Fibroblast of gingiva (primary cell): Measurements from ENCODE around the gene FOXL1.
A peak's percentile ranks its signal among the peaks of the same experiment; 100 is the strongest.
"Not testable (repeated sequence)": the region's sequence is repeated elsewhere in the genome, so short reads cannot be mapped to it uniquely, and the experiment has no call there.

Source experiments
- DNase-seq: peaks from one replicate; pipeline ENCODE4 v3.0.0-alpha.2; 2011; ENCODE audit warnings: low read depth

The FOXL1 gene

GRCh38 chr16:86581458-86581857 is 3.1 kb downstream of the FOXL1 start:
- DNase-seq, result no peak

- no peak for DNase-seq
Measured at GRCh38 chr16:86584071-86584685, 5.8 kb downstream of the FOXL1 start.

- peak; percentile 59 for DNase-seq
Measured at GRCh38 chr16:86584726-86585721, 6.7 kb downstream of the FOXL1 start.

- peak; percentile 89 for DNase-seq
Measured at GRCh38 chr16:86585821-86586611, 7.7 kb downstream of the FOXL1 start.

- DNase-seq, result no peak
Measured at GRCh38 chr16:86587487-86587886, 9.1 kb downstream of the FOXL1 start.

GRCh38 chr16:86587955-86588354 is 9.6 kb downstream of the FOXL1 start:
- DNase-seq, result not testable (repeated sequence)

GRCh38 chr16:86590501-86591144 is 12.3 kb downstream of the FOXL1 start:
- peak; percentile 82 for DNase-seq

- no peak for DNase-seq
Measured at GRCh38 chr16:86591270-86591669, 12.9 kb downstream of the FOXL1 start.

GRCh38 chr16:86593913-86594620 is 15.7 kb downstream of the FOXL1 start:
- no peak for DNase-seq

GRCh38 chr16:86594721-86595120 is 16.4 kb downstream of the FOXL1 start:
- no peak for DNase-seq

GRCh38 chr16:86595983-86596605 is 17.7 kb downstream of the FOXL1 start:
- DNase-seq, result no peak

GRCh38 chr16:86597126-86597879 is 19.0 kb downstream of the FOXL1 start:
- no peak for DNase-seq

GRCh38 chr16:86597880-86598606 is 19.7 kb downstream of the FOXL1 start:
- DNase-seq, result no peak

GRCh38 chr16:86598607-86599565 is 20.5 kb downstream of the FOXL1 start:
- no peak for DNase-seq

GRCh38 chr16:86601356-86601755 is 23.0 kb downstream of the FOXL1 start:
- no peak for DNase-seq

GRCh38 chr16:86602521-86602920 is 24.2 kb downstream of the FOXL1 start:
- DNase-seq, result no peak

- DNase-seq, result no peak
Measured at GRCh38 chr16:86604436-86605193, 26.3 kb downstream of the FOXL1 start.
